DND-41 (cell line): ENCODE measurements around the gene ANO6.

Experiments used
- ATAC-seq: fragments of 200-7000 bp; cut with Tn5 transposase; 3 replicates; pipeline ENCODE4 v1.9.1; 2021; ENCODE audit warnings: low read depth; ENCODE audit not compliant: insufficient read depth
- DNase-seq: peaks from one replicate; pipeline ENCODE4 v3.0.0-alpha.2; 2020
- H2AFZ ChIP-seq: 2 replicates; pipeline ENCODE4 v1.6.0; 2012; ENCODE audit warnings: low read depth, low read length
- H3K27ac ChIP-seq: 2 replicates; pipeline ENCODE4 v1.5.1; 2012; ENCODE audit warnings: low read length, inconsistent platforms
- H3K27me3 ChIP-seq: fragments of 200-600 bp; sonication (generic); 2 replicates; pipeline ENCODE4 v1.6.0; 2012; ENCODE audit warnings: low read length, mild to moderate bottlenecking, inconsistent platforms; ENCODE audit not compliant: insufficient read depth, poor library complexity
- H3K36me3 ChIP-seq: 2 replicates; pipeline ENCODE4 v1.5.1; 2012; ENCODE audit warnings: low read length, inconsistent platforms; ENCODE audit not compliant: insufficient read depth
- H3K4me1 ChIP-seq: 2 replicates; pipeline ENCODE4 v1.5.1; 2012; ENCODE audit warnings: mild to moderate bottlenecking, low read length; ENCODE audit not compliant: insufficient read depth
- H3K4me2 ChIP-seq: 2 replicates; pipeline ENCODE4 v1.6.0; 2012; ENCODE audit warnings: mild to moderate bottlenecking, moderate library complexity, low read length, inconsistent platforms; ENCODE audit not compliant: insufficient read depth
- H3K4me3 ChIP-seq, 2 experiments: fragments of 200-600 bp in 1 of 2; shearing (Covaris generic) in 1 of 2; 2 replicates each; pipeline ENCODE4 v1.5.1; 2012 to 2016; ENCODE audit warnings: inconsistent platforms in 2 of 2, low read length in 2 of 2, mild to moderate bottlenecking in 2 of 2, low read depth in 1 of 2, moderate library complexity in 1 of 2
- H3K79me2 ChIP-seq: 2 replicates; pipeline ENCODE4 v1.6.0; 2012; ENCODE audit warnings: low read length, inconsistent platforms; ENCODE audit not compliant: insufficient read depth
- H3K9ac ChIP-seq: 2 replicates; pipeline ENCODE4 v1.6.0; 2012; ENCODE audit warnings: low read depth, mild to moderate bottlenecking, inconsistent platforms, low read length, moderate library complexity
- H3K9me3 ChIP-seq: 2 replicates; pipeline ENCODE4 v1.5.1; 2012; ENCODE audit warnings: low read length, moderate library complexity, mild to moderate bottlenecking, inconsistent platforms; ENCODE audit not compliant: insufficient read depth, severe bottlenecking
- H4K20me1 ChIP-seq: 2 replicates; pipeline ENCODE4 v1.6.0; 2012; ENCODE audit warnings: low read length; ENCODE audit not compliant: insufficient read depth
- CTCF ChIP-seq: IDR thresholded peaks from 2 replicates; pipeline ENCODE4 v1.5.1; 2012; ENCODE audit warnings: borderline replicate concordance, low read length, moderate library complexity, mild to moderate bottlenecking; ENCODE audit not compliant: poor library complexity, severe bottlenecking; ENCODE audit errors: extremely low read depth
- EZH2 ChIP-seq: IDR thresholded peaks from 3 replicates; pipeline ENCODE4 v1.6.1; 2012; ENCODE audit warnings: borderline replicate concordance, low read depth, mild to moderate bottlenecking, moderate library complexity, low read length, inconsistent platforms; ENCODE audit not compliant: severe bottlenecking

Gene ANO6

GRCh38 chr12:45226021-45226420 lies 10.1 kb downstream of the ANO6 start:
- no peak overlapping the region for H2AFZ ChIP-seq
- H3K4me1 ChIP-seq = peaks cover 3% of the 10 kb centered on the region; the same call in 1 of the 2 replicates
- ATAC-seq = no peak
- no peak for DNase-seq
- no peak overlapping the region for H3K4me2 ChIP-seq
- no peaks in the 10 kb centered on the region for H3K27me3 ChIP-seq
- no peak overlapping the region for H3K4me3 ChIP-seq
- peaks cover 26% of the 10 kb centered on the region; the same call in 1 of the 2 replicates for H4K20me1 ChIP-seq
- H3K9ac ChIP-seq = no peak overlapping the region
- H3K79me2 ChIP-seq = peaks cover 82% of the 10 kb centered on the region
- TF ChIP-seq EZH2 = no peak
- TF ChIP-seq CTCF = no peak
- no peak overlapping the region for H3K27ac ChIP-seq
- no peaks in the 10 kb centered on the region for H3K9me3 ChIP-seq
- no peaks in the 10 kb centered on the region; the same call in 1 of the 2 replicates for H3K36me3 ChIP-seq

GRCh38 chr12:45227316-45228067 lies 11.6 kb downstream of the ANO6 start:
- no peak for ATAC-seq
- Histone ChIP-seq H3K79me2 (peaks cover 77% of the 10 kb centered on the region), H3K27ac (no peak overlapping the region), H2AFZ (no peak overlapping the region), H3K4me1 (peaks cover 3% of the 10 kb centered on the region; the same call in 1 of the 2 replicates), H3K9me3 (no peaks in the 10 kb centered on the region), H4K20me1 (peaks cover 24% of the 10 kb centered on the region; the same call in 1 of the 2 replicates), H3K4me2 (no peak overlapping the region), H3K27me3 (no peaks in the 10 kb centered on the region), H3K4me3 (no peak overlapping the region), H3K9ac (no peak overlapping the region), H3K36me3 (peaks cover 3% of the 10 kb centered on the region; the same call in 1 of the 2 replicates)
- TF ChIP-seq EZH2 (no peak), CTCF (no peak)
- DNase-seq = no peak

GRCh38 chr12:45231515-45232145 lies 15.7 kb downstream of the ANO6 start:
- Histone ChIP-seq H3K27me3 (no peaks in the 10 kb centered on the region), H3K4me2 (no peak overlapping the region), H3K79me2 (peaks cover 69% of the 10 kb centered on the region), H4K20me1 (peaks cover 17% of the 10 kb centered on the region; the same call in 1 of the 2 replicates), H3K36me3 (peaks cover 7% of the 10 kb centered on the region; the same call in 1 of the 2 replicates), H2AFZ (no peak overlapping the region), H3K27ac (no peak overlapping the region), H3K4me1 (no peaks in the 10 kb centered on the region), H3K9me3 (no peaks in the 10 kb centered on the region), H3K4me3 (no peak overlapping the region), H3K9ac (no peak overlapping the region)
- DNase-seq = no peak
- ATAC-seq = no peak
- no peak for TF ChIP-seq CTCF
- no peak for TF ChIP-seq EZH2
